K562 (cell line): ENCODE data around the gene ECI2. TPM values are rescaled to one million over a fixed set of nuclear protein-coding genes. Genes with fewer than 3 reads are reported as not detected.

Source experiments
- ADNP ChIP-seq: fragments of 200-800 bp; sonication (Bioruptor generic); IDR thresholded peaks from 2 replicates; pipeline ENCODE4 v1.6.1; 2016; ENCODE audit warnings: missing genetic modification characterization, missing compliant biosample characterization
- BRCA1 ChIP-seq, 2 experiments: fragments of 450-650 bp in 1 of 2; sonication (generic) in 1 of 2; formaldehyde crosslinking in 1 of 2; IDR thresholded peaks; 2 replicates each; pipeline versions ENCODE4 v1.5.0 to v1.6.1; 2017 to 2020; ENCODE audit warnings: mild to moderate bottlenecking in 1 of 2, missing genetic modification reagents in 1 of 2
- CBFB ChIP-seq: sonication (generic); formaldehyde crosslinking; IDR thresholded peaks from 2 replicates; pipeline ENCODE4 v1.4.0; 2020; ENCODE audit warnings: mild to moderate bottlenecking, missing genetic modification reagents
- CREBBP ChIP-seq: IDR thresholded peaks from one replicate; pipeline ENCODE4 v1.6.1; 2012; ENCODE audit warnings: low read depth, mild to moderate bottlenecking, control low read depth, inconsistent platforms, low read length
- EP400 ChIP-seq: fragments of 450-650 bp; IDR thresholded peaks from 2 replicates; pipeline ENCODE4 v1.6.1; 2017; ENCODE audit warnings: antibody characterized with exemption, mild to moderate bottlenecking, moderate library complexity
- EZH2 ChIP-seq: IDR thresholded peaks from 2 replicates; pipeline ENCODE4 v1.6.1; 2012; ENCODE audit warnings: low read depth, mild to moderate bottlenecking, inconsistent platforms, low read length, borderline replicate concordance
- GABPB2 ChIP-seq: fragments of 250-450 bp; sonication (Bioruptor Pico); conservative IDR thresholded peaks from 2 replicates; pipeline ENCODE4 v1.5.1; 2021; ENCODE audit warnings: mild to moderate bottlenecking
- MAFF ChIP-seq: IDR thresholded peaks from 2 replicates; pipeline ENCODE4 v1.6.1; 2012; ENCODE audit warnings: low read length, improper control_type of control experiment
- NEUROD1 ChIP-seq: fragments of 150-350 bp; IDR thresholded peaks from 2 replicates; pipeline ENCODE4 v1.6.1; 2014; ENCODE audit warnings: borderline replicate concordance, low read length, low read depth; ENCODE audit not compliant: partially characterized antibody
- NFIC ChIP-seq: fragments of 450-650 bp; IDR thresholded peaks from 2 replicates; pipeline ENCODE4 v1.6.1; 2017; ENCODE audit warnings: mild to moderate bottlenecking, inconsistent platforms
- POLR3G ChIP-seq: IDR thresholded peaks from 2 replicates; pipeline ENCODE4 v1.6.1; 2011; ENCODE audit not compliant: insufficient read length, insufficient replicate concordance; ENCODE audit errors: extremely low read depth
- RBM22 ChIP-seq: fragments of 200-400 bp; formaldehyde crosslinking; IDR thresholded peaks from 2 replicates; pipeline ENCODE4 v1.6.1; 2018; ENCODE audit warnings: low read length, low read depth; ENCODE audit not compliant: poor library complexity, severe bottlenecking
- RBM25 ChIP-seq: fragments of 200-400 bp; formaldehyde crosslinking; IDR thresholded peaks from 2 replicates; pipeline ENCODE4 v1.6.1; 2018; ENCODE audit warnings: low read length, low read depth, moderate library complexity; ENCODE audit not compliant: severe bottlenecking
- RFX7 ChIP-seq: fragments of 250-450 bp; sonication (Bioruptor Pico); IDR thresholded peaks from 2 replicates; pipeline ENCODE4 v1.5.1; 2021; ENCODE audit warnings: mild to moderate bottlenecking
- SIN3A ChIP-seq, 2 experiments: fragments of 150-350 bp in 1 of 2; IDR thresholded peaks; 2 replicates each; pipeline ENCODE4 v1.6.1; 2011 to 2016; ENCODE audit warnings: borderline replicate concordance in 2 of 2, low read depth in 2 of 2, low read length in 2 of 2, mild to moderate bottlenecking in 2 of 2, moderate library complexity in 2 of 2; ENCODE audit not compliant: control insufficient read depth in 1 of 2
- SMARCA5 ChIP-seq: fragments of 450-650 bp; IDR thresholded peaks from 2 replicates; pipeline ENCODE4 v1.6.1; 2016
- SMC3 ChIP-seq: conservative IDR thresholded peaks from 2 replicates; pipeline ENCODE4 v1.6.1; 2011; ENCODE audit warnings: low read depth, low read length, improper control_type of control experiment; ENCODE audit not compliant: insufficient read depth
- TAF1 ChIP-seq: IDR thresholded peaks from 2 replicates; pipeline ENCODE4 v1.6.1; 2011; ENCODE audit warnings: mild to moderate bottlenecking, low read length, moderate library complexity; ENCODE audit not compliant: insufficient read depth, control insufficient read depth, severe bottlenecking; ENCODE audit errors: extremely low read depth
- U2AF2 ChIP-seq: fragments of 200-400 bp; formaldehyde crosslinking; optimal IDR thresholded peaks from 2 replicates; pipeline ENCODE3; 2017; ENCODE audit warnings: low read depth, mild to moderate bottlenecking, low read length
- ZBTB17 ChIP-seq: fragments of 450-650 bp; formaldehyde crosslinking; IDR thresholded peaks from 2 replicates; pipeline ENCODE4 v1.4.0; 2020; ENCODE audit warnings: mild to moderate bottlenecking
- ZNF239 ChIP-seq: fragments of 250-450 bp; sonication (Bioruptor Pico); IDR thresholded peaks from 2 replicates; pipeline ENCODE4 v1.4.0; 2020; ENCODE audit warnings: mild to moderate bottlenecking
- ZNF3 ChIP-seq: fragments of 250-450 bp; sonication (Bioruptor Pico); IDR thresholded peaks from 2 replicates; pipeline ENCODE4 v1.5.0; 2021; ENCODE audit warnings: mild to moderate bottlenecking, moderate library complexity
- ZNF408 ChIP-seq: fragments of 250-450 bp; sonication (Bioruptor Pico); IDR thresholded peaks from 2 replicates; pipeline ENCODE4 v1.4.0; 2020; ENCODE audit warnings: low read depth, mild to moderate bottlenecking, moderate library complexity
- ZNF764 ChIP-seq: fragments of 250-450 bp; sonication (Bioruptor Pico); IDR thresholded peaks from 2 replicates; pipeline ENCODE4 v1.4.0; 2020; ENCODE audit warnings: low read depth, mild to moderate bottlenecking, moderate library complexity
- polyA plus RNA-seq, 8 experiments: library from polyadenylated mRNA; depleted of rRNA in 4 of 8; stranded (reverse) in 5 of 8; unstranded in 3 of 8; fragments of >200 nt; fragmentation: Nextera tagmentation in 2 of 8; fragmentation: Illumina TruSeq in 1 of 8; extraction: Ambion mirVana in 2 of 8; extraction: Trizol in 1 of 8; gene quantifications; 2 replicates each; pipeline versions ENCODE4 v1.2.1 to v1.2.3, GENCODE V29; 2011 to 2014; ENCODE audit warnings: inconsistent platforms in 1 of 8, missing spikeins in 1 of 8
- total RNA-seq, 7 experiments: library from RNA; depleted of rRNA in 6 of 7; stranded (reverse); fragments of >200 nt in 6 of 7; fragmentation: Illumina TruSeq in 2 of 7; extraction: Trizol in 2 of 7; gene quantifications; 2 replicates each; pipeline versions ENCODE4 v1.2.1 to v1.2.3, GENCODE V29; 2011 to 2021; ENCODE audit warnings: low replicate concordance in 1 of 7
- TF ChIP-seq, protein P1 (sequence below), 2 experiments: fragments of 450-650 bp; IDR thresholded peaks; 2 replicates each; pipeline ENCODE4 v1.6.1; 2016
- TF ChIP-seq, protein P2 (sequence below): sonication (generic); formaldehyde crosslinking; IDR thresholded peaks from 2 replicates; pipeline ENCODE4 v1.8.1; 2023; ENCODE audit warnings: mild to moderate bottlenecking, missing genetic modification reagents

ECI2 gene
- total and polyA plus RNA-seq, 9 of the 15 experiments (the other 6 are each of a cell fraction or from before 2014, with no cell fraction given): 80.7 to 377 (median 142) TPM

DNA sequence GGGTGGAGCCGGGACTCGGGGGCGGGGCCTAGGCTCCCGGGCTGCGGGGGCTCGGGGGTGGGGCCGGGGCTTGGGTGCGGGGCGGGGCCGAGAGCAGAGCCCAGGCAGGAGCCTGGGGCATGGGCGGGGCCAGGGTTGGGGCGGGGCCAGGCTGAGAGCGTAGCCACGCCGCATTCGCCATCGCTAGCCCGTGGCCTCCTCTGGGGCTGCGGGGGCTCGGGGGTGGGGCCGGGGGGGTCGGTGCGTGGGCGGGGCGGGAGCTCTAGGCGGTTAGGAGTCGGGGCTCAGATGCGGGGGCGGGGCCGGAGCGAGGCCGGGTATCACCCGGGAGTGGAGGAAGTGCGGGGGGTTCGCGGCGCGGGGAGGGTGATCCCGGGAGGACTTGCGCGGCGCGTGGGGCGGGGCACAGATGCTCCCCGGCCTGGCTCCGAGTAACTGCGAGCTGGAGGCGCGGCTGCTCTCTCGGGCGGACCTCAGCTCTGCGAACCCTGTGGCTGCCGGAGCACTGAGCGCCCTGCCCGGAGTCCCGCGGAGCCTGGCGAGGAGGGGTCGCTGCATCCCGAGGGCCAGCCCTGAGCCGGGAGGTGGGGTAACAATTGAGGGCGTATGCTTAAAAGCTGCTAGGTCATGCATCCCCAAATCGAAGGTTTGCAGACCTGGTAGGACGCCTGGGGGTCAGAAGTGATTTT lies 434 bp upstream of the ECI2 start (continued):
- TF ChIP-seq, protein P1, sequence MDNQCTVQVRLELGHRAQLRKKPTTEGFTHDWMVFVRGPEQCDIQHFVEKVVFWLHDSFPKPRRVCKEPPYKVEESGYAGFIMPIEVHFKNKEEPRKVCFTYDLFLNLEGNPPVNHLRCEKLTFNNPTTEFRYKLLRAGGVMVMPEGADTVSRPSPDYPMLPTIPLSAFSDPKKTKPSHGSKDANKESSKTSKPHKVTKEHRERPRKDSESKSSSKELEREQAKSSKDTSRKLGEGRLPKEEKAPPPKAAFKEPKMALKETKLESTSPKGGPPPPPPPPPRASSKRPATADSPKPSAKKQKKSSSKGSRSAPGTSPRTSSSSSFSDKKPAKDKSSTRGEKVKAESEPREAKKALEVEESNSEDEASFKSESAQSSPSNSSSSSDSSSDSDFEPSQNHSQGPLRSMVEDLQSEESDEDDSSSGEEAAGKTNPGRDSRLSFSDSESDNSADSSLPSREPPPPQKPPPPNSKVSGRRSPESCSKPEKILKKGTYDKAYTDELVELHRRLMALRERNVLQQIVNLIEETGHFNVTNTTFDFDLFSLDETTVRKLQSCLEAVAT (IDR thresholded peaks at IDR 0.05): no peak
- no peak for TF ChIP-seq RBM22
- TF ChIP-seq SIN3A (IDR thresholded peaks at IDR 0.05; ENCODE audit: borderline replicate concordance in 2 of 2, control insufficient read depth in 1 of 2, low read depth in 2 of 2, low read length in 2 of 2): 0 out of 4 replicates have a peak, but pooled peaks of 1 of the 2 experiments have one; percentile 33
- TF ChIP-seq SMC3: no peak
- TF ChIP-seq ZNF408 (CRISPR knock-in tag): no peak
- TF ChIP-seq NFIC: no peak
- no peak for TF ChIP-seq MAFF
- no peak for TF ChIP-seq ZNF239 (CRISPR knock-in tag)
- no peak for TF ChIP-seq ADNP (tag)
- TF ChIP-seq U2AF2: no peak
- TF ChIP-seq ZBTB17: peak; percentile 74; the same call in 1 of the 2 replicates
- no peak; the same call in 1 of the 2 replicates for TF ChIP-seq EP400
- no peak for TF ChIP-seq EZH2
- TF ChIP-seq CREBBP: no peak
- TF ChIP-seq BRCA1 (IDR thresholded peaks at IDR 0.05): no peak
- TF ChIP-seq BRCA1 (CRISPR knock-in tag; IDR thresholded peaks at IDR 0.05): no peak
- no peak for TF ChIP-seq ZNF764 (CRISPR knock-in tag)
- TF ChIP-seq GABPB2: no peak
- no peak for TF ChIP-seq RBM25
- TF ChIP-seq POLR3G: no peak
- TF ChIP-seq CBFB (CRISPR knock-in tag): no peak
- TF ChIP-seq TAF1: no peak
- TF ChIP-seq, protein P2, sequence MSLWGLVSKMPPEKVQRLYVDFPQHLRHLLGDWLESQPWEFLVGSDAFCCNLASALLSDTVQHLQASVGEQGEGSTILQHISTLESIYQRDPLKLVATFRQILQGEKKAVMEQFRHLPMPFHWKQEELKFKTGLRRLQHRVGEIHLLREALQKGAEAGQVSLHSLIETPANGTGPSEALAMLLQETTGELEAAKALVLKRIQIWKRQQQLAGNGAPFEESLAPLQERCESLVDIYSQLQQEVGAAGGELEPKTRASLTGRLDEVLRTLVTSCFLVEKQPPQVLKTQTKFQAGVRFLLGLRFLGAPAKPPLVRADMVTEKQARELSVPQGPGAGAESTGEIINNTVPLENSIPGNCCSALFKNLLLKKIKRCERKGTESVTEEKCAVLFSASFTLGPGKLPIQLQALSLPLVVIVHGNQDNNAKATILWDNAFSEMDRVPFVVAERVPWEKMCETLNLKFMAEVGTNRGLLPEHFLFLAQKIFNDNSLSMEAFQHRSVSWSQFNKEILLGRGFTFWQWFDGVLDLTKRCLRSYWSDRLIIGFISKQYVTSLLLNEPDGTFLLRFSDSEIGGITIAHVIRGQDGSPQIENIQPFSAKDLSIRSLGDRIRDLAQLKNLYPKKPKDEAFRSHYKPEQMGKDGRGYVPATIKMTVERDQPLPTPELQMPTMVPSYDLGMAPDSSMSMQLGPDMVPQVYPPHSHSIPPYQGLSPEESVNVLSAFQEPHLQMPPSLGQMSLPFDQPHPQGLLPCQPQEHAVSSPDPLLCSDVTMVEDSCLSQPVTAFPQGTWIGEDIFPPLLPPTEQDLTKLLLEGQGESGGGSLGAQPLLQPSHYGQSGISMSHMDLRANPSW: no peak
- TF ChIP-seq NEUROD1: no peak
- 0 out of 2 replicates have a peak, but pooled peaks have one; percentile 51 for TF ChIP-seq SMARCA5
- TF ChIP-seq RFX7 (CRISPR knock-in tag): no peak
- no peak for TF ChIP-seq ZNF3 (CRISPR knock-in tag)
